H9 (cell line): Measurements from ENCODE around the gene SORBS1. TPM values are rescaled to one million over a fixed set of nuclear protein-coding genes. Genes with fewer than 3 reads are reported as not detected.

Experiments
- DNase-seq: peaks from one replicate; pipeline ENCODE4 v3.0.0-alpha.2; 2017
- H2AFZ ChIP-seq: one replicate; pipeline ENCODE4 v1.6.1; 2013; ENCODE audit warnings: mild to moderate bottlenecking, low read length, control low read depth, moderate library complexity
- H2AK5ac ChIP-seq: 2 replicates; pipeline ENCODE4 v1.6.1; 2013; ENCODE audit warnings: low read length, control low read depth, mixed read lengths; ENCODE audit not compliant: insufficient read length
- H2BK120ac ChIP-seq: one replicate; pipeline ENCODE4 v1.6.1; 2013; ENCODE audit warnings: low read depth, mild to moderate bottlenecking, low read length, control low read depth, inconsistent platforms; ENCODE audit not compliant: poor library complexity, severe bottlenecking
- H2BK12ac ChIP-seq: 2 replicates; pipeline ENCODE4 v1.6.1; 2013; ENCODE audit warnings: low read length, control low read depth, mixed read lengths, low read depth; ENCODE audit not compliant: insufficient read length
- H2BK15ac ChIP-seq: 2 replicates; pipeline ENCODE4 v1.6.1; 2013; ENCODE audit warnings: low read depth, low read length, control low read depth
- H2BK20ac ChIP-seq: one replicate; pipeline ENCODE4 v1.6.1; 2013; ENCODE audit warnings: low read depth, mild to moderate bottlenecking, low read length, control low read depth, inconsistent platforms; ENCODE audit not compliant: poor library complexity, severe bottlenecking
- H2BK5ac ChIP-seq: 2 replicates; pipeline ENCODE4 v1.6.1; 2013; ENCODE audit warnings: low read length, control low read depth, mixed read lengths; ENCODE audit not compliant: insufficient read length
- H3K14ac ChIP-seq: 2 replicates; pipeline ENCODE4 v1.6.1; 2013; ENCODE audit warnings: low read length, control low read depth; ENCODE audit not compliant: insufficient read depth
- H3K18ac ChIP-seq: 2 replicates; pipeline ENCODE4 v1.6.1; 2013; ENCODE audit warnings: low read depth, mild to moderate bottlenecking, mixed read lengths, low read length, control low read depth; ENCODE audit not compliant: insufficient read length
- H3K23ac ChIP-seq: 2 replicates; pipeline ENCODE4 v1.6.1; 2013; ENCODE audit warnings: low read length, control low read depth, mixed read lengths, low read depth; ENCODE audit not compliant: insufficient read length
- H3K23me2 ChIP-seq: 2 replicates; pipeline ENCODE4 v1.6.1; 2013; ENCODE audit warnings: low read depth, mild to moderate bottlenecking, mixed read lengths, low read length, control low read depth; ENCODE audit not compliant: insufficient read length, poor library complexity, severe bottlenecking
- H3K27ac ChIP-seq: 2 replicates; pipeline ENCODE4 v1.5.1; 2013; ENCODE audit warnings: low read length, control low read depth, mixed read lengths, low read depth; ENCODE audit not compliant: insufficient read length
- H3K27me3 ChIP-seq: 2 replicates; pipeline ENCODE4 v1.6.1; 2013; ENCODE audit warnings: low read length, control low read depth, inconsistent platforms; ENCODE audit not compliant: insufficient read depth
- H3K4ac ChIP-seq: 2 replicates; pipeline ENCODE4 v1.6.1; 2013; ENCODE audit warnings: low read depth, mild to moderate bottlenecking, control low read depth, inconsistent platforms, low read length, moderate library complexity
- H3K4me1 ChIP-seq: 2 replicates; pipeline ENCODE4 v1.6.1; 2013; ENCODE audit warnings: low read length, control low read depth, inconsistent platforms; ENCODE audit not compliant: insufficient read depth
- H3K4me2 ChIP-seq: 2 replicates; pipeline ENCODE4 v1.6.1; 2013; ENCODE audit warnings: low read length, control low read depth, mixed read lengths; ENCODE audit not compliant: insufficient read length, insufficient read depth
- H3K56ac ChIP-seq: 2 replicates; pipeline ENCODE4 v1.6.1; 2013; ENCODE audit warnings: low read depth, mild to moderate bottlenecking, mixed read lengths, low read length, control low read depth; ENCODE audit not compliant: insufficient read length
- H3K79me1 ChIP-seq: 2 replicates; pipeline ENCODE4 v1.6.1; 2013; ENCODE audit warnings: low read depth, mild to moderate bottlenecking, moderate library complexity, low read length, control low read depth, inconsistent platforms; ENCODE audit not compliant: insufficient read depth, poor library complexity, severe bottlenecking
- H3K79me2 ChIP-seq: 2 replicates; pipeline ENCODE4 v1.6.1; 2013; ENCODE audit warnings: low read length, control low read depth, inconsistent platforms; ENCODE audit not compliant: insufficient read depth
- H3K9ac ChIP-seq: 2 replicates; pipeline ENCODE4 v1.6.1; 2013; ENCODE audit warnings: low read length, control low read depth, mixed read lengths; ENCODE audit not compliant: insufficient read length; ENCODE audit errors: extremely low read depth
- H3K9me3 ChIP-seq: one replicate; pipeline ENCODE4 v1.6.1; 2013; ENCODE audit warnings: low read depth, low read length, inconsistent platforms; ENCODE audit not compliant: control insufficient read depth
- H3T11ph ChIP-seq: one replicate; pipeline ENCODE4 v1.6.1; 2013; ENCODE audit warnings: mild to moderate bottlenecking, low read length, control low read depth, inconsistent platforms
- H4K20me1 ChIP-seq: one replicate; pipeline ENCODE4 v1.6.1; 2013; ENCODE audit not compliant: control insufficient read depth, insufficient read length, insufficient read depth
- H4K5ac ChIP-seq: 2 replicates; pipeline ENCODE4 v1.6.1; 2013; ENCODE audit warnings: low read depth, mild to moderate bottlenecking, mixed read lengths, low read length, control low read depth; ENCODE audit not compliant: insufficient read length
- H4K8ac ChIP-seq: replicated peaks from 2 replicates; pipeline ENCODE4 v1.6.1; 2013; ENCODE audit warnings: low read length, control low read depth, mixed read lengths, low read depth; ENCODE audit not compliant: insufficient read length
- H4K91ac ChIP-seq: 2 replicates; pipeline ENCODE4 v1.6.1; 2013; ENCODE audit warnings: low read depth, mild to moderate bottlenecking, moderate library complexity, mixed read lengths, low read length, control low read depth; ENCODE audit not compliant: insufficient read length
- H3K27ac Mint-ChIP-seq, 3 experiments: 2 replicates in 2 of 3; 3 replicates in 1 of 3; pipeline ENCODE4 v1.8.0; 2020 to 2021; ENCODE audit warnings: mixed read lengths in 3 of 3, mild to moderate bottlenecking in 1 of 3, moderate library complexity in 1 of 3
- H3K27me3 Mint-ChIP-seq: 2 replicates; pipeline ENCODE4 v1.8.0; 2021; ENCODE audit warnings: low read depth, mild to moderate bottlenecking, moderate library complexity, mixed read lengths
- H3K36me3 Mint-ChIP-seq, 3 experiments: 2 replicates in 2 of 3; 3 replicates in 1 of 3; pipeline ENCODE4 v1.8.0; 2020 to 2021; ENCODE audit warnings: low read depth in 3 of 3, mixed read lengths in 3 of 3; ENCODE audit not compliant: insufficient read depth in 1 of 3
- H3K4me1 Mint-ChIP-seq, 2 experiments: 2 replicates each; pipeline ENCODE4 v1.8.0; 2020; ENCODE audit warnings: mixed read lengths in 2 of 2
- H3K4me3 Mint-ChIP-seq, 2 experiments: 2 replicates in 1 of 2; 3 replicates in 1 of 2; pipeline ENCODE4 v1.8.0; 2020 to 2021; ENCODE audit warnings: mild to moderate bottlenecking in 2 of 2, mixed read lengths in 2 of 2, moderate library complexity in 1 of 2
- H3K9me3 Mint-ChIP-seq, 2 experiments: 2 replicates in 1 of 2; 3 replicates in 1 of 2; pipeline ENCODE4 v1.8.0; 2020; ENCODE audit warnings: mild to moderate bottlenecking in 2 of 2, mixed read lengths in 2 of 2, moderate library complexity in 1 of 2
- WGBS: extraction: QIAGEN DNeasy Blood & Tissue Kit; methylation state at CpG from one replicate; pipeline ENCODE4 v1.1.7; 2013; ENCODE audit warnings: missing lambda C conversion rate, low lambda C conversion rate, mixed read lengths; ENCODE audit not compliant: insufficient read length; ENCODE audit errors: extremely low coverage; 5-methylcytosine and 5-hydroxymethylcytosine counted together
- total RNA-seq: library from RNA; stranded (reverse); gene quantifications from 2 replicates; pipeline ENCODE4 v1.2.1, GENCODE V29; 2021
- TF ChIP-seq, protein P1 (sequence below): fragments of 200-600 bp; sonication (generic); conservative IDR thresholded peaks from 3 replicates; pipeline ENCODE4 v1.8.0; 2021; ENCODE audit warnings: antibody characterized with exemption, mild to moderate bottlenecking

SORBS1 gene
- total RNA-seq, 1 experiment from 2014 or later, result 24.3 TPM

DNA sequence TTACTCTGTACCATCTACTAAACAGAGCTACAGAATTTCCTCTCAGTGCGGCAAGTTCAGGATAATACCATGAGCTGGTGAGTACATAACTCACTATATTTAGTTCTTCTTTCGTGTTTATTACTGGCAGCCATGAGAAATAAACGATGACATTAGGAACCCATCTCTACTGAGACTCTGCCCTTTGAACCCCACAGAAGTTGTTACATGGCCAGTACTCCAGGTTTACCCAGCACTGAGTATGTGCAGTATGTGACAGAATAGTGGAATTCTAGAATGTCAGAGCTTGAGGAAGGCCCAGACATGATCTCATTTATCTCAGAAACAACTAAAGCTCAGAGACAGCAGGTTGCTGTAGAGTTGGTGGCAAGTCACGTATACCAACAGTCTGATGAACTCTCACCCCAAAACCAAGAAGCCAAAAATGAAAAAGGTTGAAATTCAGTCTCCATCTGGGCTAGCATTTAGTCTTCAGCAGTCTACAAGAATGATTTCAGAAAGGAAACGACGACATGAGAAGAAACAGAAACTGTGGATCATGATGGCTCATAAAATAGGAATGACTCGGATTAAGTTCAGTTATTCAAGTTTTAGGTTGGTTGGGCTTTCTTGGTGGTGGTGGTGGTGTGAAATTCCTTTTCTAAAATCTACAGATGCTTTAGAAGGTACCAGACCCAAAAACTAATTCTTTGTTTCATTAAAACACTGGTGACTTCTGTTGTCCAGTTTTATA, 78.5 kb downstream of the SORBS1 start:
- Histone ChIP-seq H3K4me1 (peaks cover 5% of the 10 kb centered on the region; the same call in 1 of the 2 replicates), H3K23me2 (no peaks in the 10 kb centered on the region), H3K27me3 (no peaks in the 10 kb centered on the region), H3K9ac (no peak overlapping the region), H3K56ac (no peak overlapping the region), H3K23ac (no peak overlapping the region), H4K20me1 (no peaks in the 10 kb centered on the region), H3K4me2 (no peak overlapping the region), H3K4ac (no peak overlapping the region), H4K5ac (no peak overlapping the region), H2BK15ac (no peak overlapping the region), H2AK5ac (no peak overlapping the region), H4K91ac (no peak overlapping the region), H3K79me2 (peaks cover 2% of the 10 kb centered on the region; the same call in 1 of the 2 replicates), H2BK5ac (no peak overlapping the region), H2BK20ac (no peak overlapping the region), H3T11ph (no peak overlapping the region), H4K8ac (no peak overlapping the region), H2BK12ac (no peak overlapping the region), H3K9me3 (no peaks in the 10 kb centered on the region), H3K14ac (no peak overlapping the region), H3K18ac (no peak overlapping the region), H3K27ac (no peak overlapping the region), H2AFZ (no peak overlapping the region), H3K79me1 (peaks cover 3% of the 10 kb centered on the region), H2BK120ac (no peak overlapping the region)
- no peaks in the 10 kb centered on the region for H3K27me3 Mint-ChIP-seq
- no CpG with 5 or more reads among the region's 7 CpGs for WGBS
- H3K36me3 Mint-ChIP-seq, result peaks cover 3 to 20% (median 5%) of the 10 kb centered on the region in 3 experiments; a peak in 4 of 7 replicates
- TF ChIP-seq, protein P1, sequence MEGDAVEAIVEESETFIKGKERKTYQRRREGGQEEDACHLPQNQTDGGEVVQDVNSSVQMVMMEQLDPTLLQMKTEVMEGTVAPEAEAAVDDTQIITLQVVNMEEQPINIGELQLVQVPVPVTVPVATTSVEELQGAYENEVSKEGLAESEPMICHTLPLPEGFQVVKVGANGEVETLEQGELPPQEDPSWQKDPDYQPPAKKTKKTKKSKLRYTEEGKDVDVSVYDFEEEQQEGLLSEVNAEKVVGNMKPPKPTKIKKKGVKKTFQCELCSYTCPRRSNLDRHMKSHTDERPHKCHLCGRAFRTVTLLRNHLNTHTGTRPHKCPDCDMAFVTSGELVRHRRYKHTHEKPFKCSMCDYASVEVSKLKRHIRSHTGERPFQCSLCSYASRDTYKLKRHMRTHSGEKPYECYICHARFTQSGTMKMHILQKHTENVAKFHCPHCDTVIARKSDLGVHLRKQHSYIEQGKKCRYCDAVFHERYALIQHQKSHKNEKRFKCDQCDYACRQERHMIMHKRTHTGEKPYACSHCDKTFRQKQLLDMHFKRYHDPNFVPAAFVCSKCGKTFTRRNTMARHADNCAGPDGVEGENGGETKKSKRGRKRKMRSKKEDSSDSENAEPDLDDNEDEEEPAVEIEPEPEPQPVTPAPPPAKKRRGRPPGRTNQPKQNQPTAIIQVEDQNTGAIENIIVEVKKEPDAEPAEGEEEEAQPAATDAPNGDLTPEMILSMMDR, result no peak
- H3K9me3 Mint-ChIP-seq, result no peaks in the 10 kb centered on the region
- no peak overlapping the region for H3K27ac Mint-ChIP-seq
- H3K4me1 Mint-ChIP-seq, result peaks cover 30 to 42% of the 10 kb centered on the region in 2 experiments
- H3K4me3 Mint-ChIP-seq, result no peak overlapping the region
- no peak for DNase-seq
